Chondrocyte (in vitro differentiated cells): ENCODE data around the gene PAK6. TPM values are rescaled to one million over a fixed set of nuclear protein-coding genes. Genes with fewer than 3 reads are reported as not detected.

Source experiments
- DNase-seq: peaks from one replicate; pipeline ENCODE4 v3.0.0; 2021; ENCODE audit warnings: mixed read lengths, low spot score
- H3K27ac Mint-ChIP-seq: one replicate; pipeline ENCODE4 v1.8.0; 2021; ENCODE audit warnings: mild to moderate bottlenecking, moderate library complexity, mixed read lengths; ENCODE audit not compliant: unreplicated experiment
- H3K27me3 Mint-ChIP-seq: 2 replicates; pipeline ENCODE4 v1.8.0; 2021; ENCODE audit warnings: low read depth, mixed read lengths
- H3K36me3 Mint-ChIP-seq: 2 replicates; pipeline ENCODE4 v1.8.0; 2021; ENCODE audit warnings: low read depth, mixed read lengths
- H3K4me1 Mint-ChIP-seq: 2 replicates; pipeline ENCODE4 v1.8.0; 2021; ENCODE audit warnings: low read depth, mild to moderate bottlenecking, mixed read lengths
- H3K4me3 Mint-ChIP-seq: one replicate; pipeline ENCODE4 v1.8.0; 2021; ENCODE audit warnings: mild to moderate bottlenecking, moderate library complexity, mixed read lengths; ENCODE audit not compliant: unreplicated experiment
- H3K9me3 Mint-ChIP-seq: 2 replicates; pipeline ENCODE4 v1.8.0; 2021; ENCODE audit warnings: low read depth, mixed read lengths
- total RNA-seq: library from RNA; stranded (reverse); gene quantifications from 3 replicates; pipeline ENCODE4 v1.2.1, GENCODE V29; 2021
- TF ChIP-seq, protein P1 (sequence below): fragments of 200-600 bp; sonication (generic); IDR thresholded peaks from 2 replicates; pipeline ENCODE4 v1.5.0; 2021; ENCODE audit warnings: antibody characterized with exemption, mild to moderate bottlenecking, moderate library complexity

Gene PAK6
- total RNA-seq, 1 donor from 2014 or later = 0.37 TPM

DNA sequence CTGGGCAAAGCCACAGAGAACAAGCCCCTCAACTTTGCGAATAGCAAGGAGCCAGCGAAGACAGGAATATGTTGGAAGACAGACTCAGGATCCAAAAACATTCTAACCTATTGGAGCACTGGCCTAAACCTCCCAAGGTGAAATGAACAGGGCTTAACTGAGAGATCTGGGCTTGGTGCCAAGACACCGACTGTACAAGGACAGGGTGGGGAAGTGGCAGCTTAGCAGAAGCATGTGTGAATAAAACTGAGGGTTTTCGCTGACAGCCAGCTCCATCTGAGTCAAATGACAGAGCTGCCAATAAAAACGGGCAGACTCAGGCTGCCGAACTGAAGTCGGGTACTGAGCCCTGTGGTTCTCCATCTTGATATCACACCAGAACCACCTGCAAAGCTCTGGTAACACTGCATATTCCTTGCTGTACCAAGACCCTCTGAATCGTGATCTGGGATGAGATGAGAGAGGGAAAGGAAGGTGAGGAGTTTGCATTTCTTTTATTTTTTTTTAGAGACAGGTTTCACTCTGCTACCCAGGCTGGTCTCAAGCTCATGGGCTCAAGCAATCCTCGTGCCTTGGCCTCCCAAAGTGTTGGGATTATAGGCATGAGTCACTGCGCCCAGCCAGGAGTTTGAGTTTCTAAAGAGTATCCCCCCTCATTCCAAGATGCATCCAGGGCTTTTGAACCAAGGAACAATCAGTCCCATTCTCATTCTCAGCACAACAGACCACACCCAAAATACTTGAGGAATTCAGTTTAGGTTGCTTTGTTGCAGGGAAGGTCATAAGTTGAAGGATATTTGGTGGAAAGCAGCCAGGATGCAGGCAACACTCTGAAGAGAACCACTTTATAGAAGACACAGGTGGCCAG, 74.9 kb downstream of the PAK6 start:
- H3K9me3 Mint-ChIP-seq = no peaks in the 10 kb centered on the region
- TF ChIP-seq, protein P1, sequence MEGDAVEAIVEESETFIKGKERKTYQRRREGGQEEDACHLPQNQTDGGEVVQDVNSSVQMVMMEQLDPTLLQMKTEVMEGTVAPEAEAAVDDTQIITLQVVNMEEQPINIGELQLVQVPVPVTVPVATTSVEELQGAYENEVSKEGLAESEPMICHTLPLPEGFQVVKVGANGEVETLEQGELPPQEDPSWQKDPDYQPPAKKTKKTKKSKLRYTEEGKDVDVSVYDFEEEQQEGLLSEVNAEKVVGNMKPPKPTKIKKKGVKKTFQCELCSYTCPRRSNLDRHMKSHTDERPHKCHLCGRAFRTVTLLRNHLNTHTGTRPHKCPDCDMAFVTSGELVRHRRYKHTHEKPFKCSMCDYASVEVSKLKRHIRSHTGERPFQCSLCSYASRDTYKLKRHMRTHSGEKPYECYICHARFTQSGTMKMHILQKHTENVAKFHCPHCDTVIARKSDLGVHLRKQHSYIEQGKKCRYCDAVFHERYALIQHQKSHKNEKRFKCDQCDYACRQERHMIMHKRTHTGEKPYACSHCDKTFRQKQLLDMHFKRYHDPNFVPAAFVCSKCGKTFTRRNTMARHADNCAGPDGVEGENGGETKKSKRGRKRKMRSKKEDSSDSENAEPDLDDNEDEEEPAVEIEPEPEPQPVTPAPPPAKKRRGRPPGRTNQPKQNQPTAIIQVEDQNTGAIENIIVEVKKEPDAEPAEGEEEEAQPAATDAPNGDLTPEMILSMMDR = no peak
- peak overlapping the region; percentile 61 for H3K27ac Mint-ChIP-seq
- DNase-seq = no peak
- H3K27me3 Mint-ChIP-seq = peaks cover 3% of the 10 kb centered on the region
- H3K36me3 Mint-ChIP-seq = no peaks in the 10 kb centered on the region
- H3K4me3 Mint-ChIP-seq = peak overlapping the region; percentile 33
- peaks cover 30% of the 10 kb centered on the region for H3K4me1 Mint-ChIP-seq

DNA sequence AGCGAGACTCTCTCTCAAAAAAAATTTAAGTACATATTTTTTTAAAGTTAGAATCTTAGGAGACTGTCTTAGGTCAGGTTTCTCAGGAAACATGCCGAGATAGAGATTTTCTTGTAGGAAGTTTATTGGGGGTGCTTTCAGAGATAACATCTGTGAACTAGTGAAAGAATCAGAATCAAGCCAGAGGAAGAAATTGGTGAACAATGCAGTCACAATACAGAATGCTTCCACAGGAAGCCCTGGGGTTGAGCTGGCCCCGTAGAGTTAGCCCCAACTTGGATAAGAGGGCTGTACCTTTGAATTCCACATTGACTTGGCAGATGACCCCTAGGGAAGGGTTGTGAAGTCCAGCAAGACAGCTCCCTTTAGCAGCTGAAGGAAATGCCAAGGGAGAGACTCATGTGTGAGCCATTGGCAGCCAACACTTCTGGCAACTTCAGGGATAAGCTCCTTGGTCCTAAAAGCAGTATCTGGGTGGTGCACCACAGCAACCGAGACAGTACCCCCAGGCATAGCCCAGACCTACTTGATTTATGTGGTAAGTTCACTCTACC, 75.9 kb downstream of the PAK6 start:
- Mint-ChIP-seq H3K9me3 (no peaks in the 10 kb centered on the region), H3K27ac (peak overlapping the region; percentile 32), H3K4me3 (no peak overlapping the region), H3K27me3 (peaks cover 3% of the 10 kb centered on the region), H3K4me1 (peaks cover 27% of the 10 kb centered on the region), H3K36me3 (no peaks in the 10 kb centered on the region)
- TF ChIP-seq, protein P1 = no peak
- DNase-seq = no peak

DNA sequence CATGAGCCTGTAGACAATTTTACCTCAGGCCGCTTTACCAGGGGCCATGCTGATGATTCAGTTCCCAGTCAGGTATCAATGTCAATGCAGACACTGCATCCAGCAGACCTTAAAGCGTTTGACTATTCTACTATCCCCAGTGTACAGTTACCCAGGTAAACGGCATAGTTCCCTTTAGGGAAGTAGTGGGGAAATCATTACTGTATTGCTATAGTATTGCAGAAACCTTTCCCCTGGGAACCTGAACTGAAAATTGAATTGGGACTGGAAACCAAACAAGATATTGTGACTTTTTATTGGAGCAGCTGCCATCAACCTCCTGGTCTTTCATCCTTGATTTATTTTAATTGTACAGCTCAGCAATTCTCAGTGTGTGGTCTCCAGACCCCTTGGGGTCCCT, 78.1 kb downstream of the PAK6 start:
- no peak overlapping the region for H3K27ac Mint-ChIP-seq
- H3K4me3 Mint-ChIP-seq = no peak overlapping the region
- TF ChIP-seq, protein P1 = no peak
- H3K4me1 Mint-ChIP-seq = peaks cover 37% of the 10 kb centered on the region
- peaks cover 2% of the 10 kb centered on the region for H3K27me3 Mint-ChIP-seq
- no peak for DNase-seq
- H3K36me3 Mint-ChIP-seq = no peaks in the 10 kb centered on the region
- no peaks in the 10 kb centered on the region for H3K9me3 Mint-ChIP-seq

DNA sequence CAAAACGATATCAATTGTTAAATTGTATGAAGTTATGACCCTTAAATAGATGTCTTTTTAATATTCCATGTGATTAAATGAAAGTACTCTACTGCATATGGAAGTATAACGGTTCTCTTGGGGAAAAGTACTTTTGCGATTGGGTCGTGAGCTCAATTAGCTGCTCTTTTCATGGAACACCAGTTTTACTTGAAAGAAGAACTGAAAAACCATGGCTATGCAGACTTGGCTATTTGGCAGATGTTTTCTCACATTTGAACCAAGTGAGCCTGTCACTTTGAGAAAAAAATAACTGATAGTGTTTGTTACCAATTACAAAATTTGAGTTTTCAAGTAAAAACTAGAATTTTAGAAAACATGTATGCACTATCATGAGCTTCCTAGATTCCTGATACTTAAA, 78.7 kb downstream of the PAK6 start:
- Mint-ChIP-seq H3K4me3 (no peak overlapping the region), H3K9me3 (no peaks in the 10 kb centered on the region), H3K27ac (no peak overlapping the region), H3K27me3 (peaks cover 2% of the 10 kb centered on the region), H3K36me3 (no peaks in the 10 kb centered on the region), H3K4me1 (peaks cover 44% of the 10 kb centered on the region)
- TF ChIP-seq, protein P1 = no peak
- no peak for DNase-seq

DNA sequence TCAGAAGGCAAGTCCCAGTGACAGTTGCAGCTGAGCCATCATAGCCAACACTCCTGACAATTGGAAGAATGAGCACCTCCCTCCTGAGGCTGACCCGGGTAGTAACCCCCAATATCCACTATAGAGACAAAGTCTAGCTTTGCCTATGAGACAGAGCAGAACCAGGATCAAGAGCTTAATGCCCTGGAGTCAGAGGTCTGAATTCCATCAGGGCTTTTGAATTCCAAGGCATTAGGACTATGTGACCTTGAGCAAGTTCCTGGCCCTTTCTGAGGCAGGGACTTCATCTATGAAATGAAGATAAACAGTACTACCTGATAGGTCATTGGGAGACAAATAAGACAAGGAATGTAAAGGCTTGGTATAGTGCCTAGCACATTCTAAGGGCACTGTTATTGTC, 81.5 kb downstream of the PAK6 start:
- peaks cover 31% of the 10 kb centered on the region for H3K4me1 Mint-ChIP-seq
- H3K9me3 Mint-ChIP-seq = no peaks in the 10 kb centered on the region
- TF ChIP-seq, protein P1 = no peak
- H3K4me3 Mint-ChIP-seq = no peak overlapping the region
- peaks cover 2% of the 10 kb centered on the region for H3K27me3 Mint-ChIP-seq
- H3K27ac Mint-ChIP-seq = no peak overlapping the region
- H3K36me3 Mint-ChIP-seq = peaks cover 3% of the 10 kb centered on the region
- DNase-seq = no peak
